ENCODE measurements around the gene CGB2.
A peak's percentile ranks its signal among the peaks of the same experiment; 100 is the strongest.

Gene CGB2

DNA sequence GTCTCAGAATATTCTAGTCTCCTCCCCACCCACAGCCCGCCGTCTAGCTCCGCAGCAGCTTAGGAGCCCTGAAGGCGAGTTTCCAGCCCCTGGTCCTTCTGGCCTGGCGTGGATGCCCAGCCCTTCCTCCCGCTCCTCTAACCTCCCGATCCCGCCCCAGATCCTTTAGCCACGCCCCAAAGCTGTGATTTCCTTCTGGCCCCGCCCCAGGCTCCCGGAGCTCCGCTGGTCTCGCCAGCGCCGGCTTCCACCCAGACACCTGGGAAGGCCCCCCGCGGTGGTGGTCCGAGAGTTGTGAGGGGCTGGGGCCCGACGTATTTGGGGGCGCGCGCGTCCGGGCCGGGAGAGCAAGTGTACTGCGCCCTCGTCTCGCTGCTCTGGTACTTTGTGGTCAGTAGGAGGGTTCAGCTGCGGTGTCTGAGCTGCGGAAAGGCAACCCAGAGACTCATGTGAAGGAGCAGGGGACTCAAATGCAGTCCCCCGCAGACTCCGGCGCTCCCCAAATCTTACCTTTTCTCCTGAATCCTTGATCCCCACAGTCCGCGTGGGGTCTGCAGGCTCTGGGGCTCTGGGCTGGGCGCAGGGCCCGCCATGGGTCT is 26.0 kb downstream of the CGB2 start, which contains the start of gene CGB7:
CGB7 (minus strand) TSS at position 114 of the 599 bp plus-strand sequence. CDS start 2,374 bp downstream, outside the sequence.
- H3K4me3 ChIP-seq (ENCODE audit: low read length), result peak within 1 kb of the TSS; percentile 53
- no peak for DNase-seq (ENCODE audit: low read depth)
- TF ChIP-seq, protein P1, sequence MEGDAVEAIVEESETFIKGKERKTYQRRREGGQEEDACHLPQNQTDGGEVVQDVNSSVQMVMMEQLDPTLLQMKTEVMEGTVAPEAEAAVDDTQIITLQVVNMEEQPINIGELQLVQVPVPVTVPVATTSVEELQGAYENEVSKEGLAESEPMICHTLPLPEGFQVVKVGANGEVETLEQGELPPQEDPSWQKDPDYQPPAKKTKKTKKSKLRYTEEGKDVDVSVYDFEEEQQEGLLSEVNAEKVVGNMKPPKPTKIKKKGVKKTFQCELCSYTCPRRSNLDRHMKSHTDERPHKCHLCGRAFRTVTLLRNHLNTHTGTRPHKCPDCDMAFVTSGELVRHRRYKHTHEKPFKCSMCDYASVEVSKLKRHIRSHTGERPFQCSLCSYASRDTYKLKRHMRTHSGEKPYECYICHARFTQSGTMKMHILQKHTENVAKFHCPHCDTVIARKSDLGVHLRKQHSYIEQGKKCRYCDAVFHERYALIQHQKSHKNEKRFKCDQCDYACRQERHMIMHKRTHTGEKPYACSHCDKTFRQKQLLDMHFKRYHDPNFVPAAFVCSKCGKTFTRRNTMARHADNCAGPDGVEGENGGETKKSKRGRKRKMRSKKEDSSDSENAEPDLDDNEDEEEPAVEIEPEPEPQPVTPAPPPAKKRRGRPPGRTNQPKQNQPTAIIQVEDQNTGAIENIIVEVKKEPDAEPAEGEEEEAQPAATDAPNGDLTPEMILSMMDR (conservative IDR thresholded peaks at IDR 0.05; ENCODE audit: low read depth, low read length), result no peak

- no peak for DNase-seq (ENCODE audit: low read depth)
- H3K4me3 ChIP-seq (ENCODE audit: low read length), result no peak overlapping the region
- TF ChIP-seq, protein P1 (conservative IDR thresholded peaks at IDR 0.05; ENCODE audit: low read depth, low read length), result no peak
Measured at GRCh38 chr19:49058562-49058961, 26.9 kb downstream of the CGB2 start.

DNA sequence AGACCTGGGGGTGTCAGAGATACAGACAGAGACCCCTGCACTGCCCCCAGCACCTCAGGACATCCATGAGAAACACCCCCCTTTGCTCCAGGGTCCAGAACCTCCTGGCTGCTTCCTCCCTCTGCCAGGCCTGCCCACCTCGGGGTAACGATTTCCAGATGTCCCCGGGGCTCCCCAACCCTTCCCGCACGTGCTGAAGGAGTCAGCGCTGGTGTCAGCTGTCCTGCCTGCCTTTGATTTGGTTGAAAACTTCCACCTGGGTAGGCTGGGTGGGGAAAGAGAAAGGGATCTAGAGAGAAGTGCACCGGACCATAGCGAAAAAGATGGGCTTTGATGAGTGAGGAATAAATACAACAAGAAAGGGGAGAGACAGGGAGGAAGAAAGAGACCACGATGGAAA is 27.4 kb downstream of the CGB2 start:
- DNase-seq (ENCODE audit: low read depth), result no peak
- H3K4me3 ChIP-seq (ENCODE audit: low read length), result no peak overlapping the region
- TF ChIP-seq, protein P1 (conservative IDR thresholded peaks at IDR 0.05; ENCODE audit: low read depth, low read length), result no peak

GRCh38 chr19:49061000-49061399 is 29.3 kb downstream of the CGB2 start:
- DNase-seq (ENCODE audit: low read depth), result no peak
- TF ChIP-seq, protein P1 (conservative IDR thresholded peaks at IDR 0.05; ENCODE audit: low read depth, low read length), result no peak
- H3K4me3 ChIP-seq (ENCODE audit: low read length), result no peak overlapping the region

GRCh38 chr19:49061445-49061844 is 29.8 kb downstream of the CGB2 start:
- TF ChIP-seq, protein P1 (conservative IDR thresholded peaks at IDR 0.05; ENCODE audit: low read depth, low read length), result no peak
- DNase-seq (ENCODE audit: low read depth), result no peak
- H3K4me3 ChIP-seq (ENCODE audit: low read length), result no peak overlapping the region

- DNase-seq (ENCODE audit: low read depth), result no peak
- H3K4me3 ChIP-seq (ENCODE audit: low read length), result no peak overlapping the region
- TF ChIP-seq, protein P1 (conservative IDR thresholded peaks at IDR 0.05; ENCODE audit: low read depth, low read length), result no peak
Measured at GRCh38 chr19:49064029-49064629, 32.4 kb downstream of the CGB2 start.

All from retinal pigment epithelial cell (primary cell).